ENCODE measurements around the gene RNF182. TPM values are rescaled to one million over a fixed set of nuclear protein-coding genes. Genes with fewer than 3 reads are reported as not detected.

The RNF182 gene
- total RNA-seq, 4 donors from 2014 or later, result 0.32 to 1.3 (median 0.42) TPM; not detected in 1

GRCh38 chr6:13926378-13926777, 1.6 kb downstream of the RNF182 start:
- TF ChIP-seq POLR2A (IDR thresholded peaks at IDR 0.05), result no peak
- TF ChIP-seq, protein P1, sequence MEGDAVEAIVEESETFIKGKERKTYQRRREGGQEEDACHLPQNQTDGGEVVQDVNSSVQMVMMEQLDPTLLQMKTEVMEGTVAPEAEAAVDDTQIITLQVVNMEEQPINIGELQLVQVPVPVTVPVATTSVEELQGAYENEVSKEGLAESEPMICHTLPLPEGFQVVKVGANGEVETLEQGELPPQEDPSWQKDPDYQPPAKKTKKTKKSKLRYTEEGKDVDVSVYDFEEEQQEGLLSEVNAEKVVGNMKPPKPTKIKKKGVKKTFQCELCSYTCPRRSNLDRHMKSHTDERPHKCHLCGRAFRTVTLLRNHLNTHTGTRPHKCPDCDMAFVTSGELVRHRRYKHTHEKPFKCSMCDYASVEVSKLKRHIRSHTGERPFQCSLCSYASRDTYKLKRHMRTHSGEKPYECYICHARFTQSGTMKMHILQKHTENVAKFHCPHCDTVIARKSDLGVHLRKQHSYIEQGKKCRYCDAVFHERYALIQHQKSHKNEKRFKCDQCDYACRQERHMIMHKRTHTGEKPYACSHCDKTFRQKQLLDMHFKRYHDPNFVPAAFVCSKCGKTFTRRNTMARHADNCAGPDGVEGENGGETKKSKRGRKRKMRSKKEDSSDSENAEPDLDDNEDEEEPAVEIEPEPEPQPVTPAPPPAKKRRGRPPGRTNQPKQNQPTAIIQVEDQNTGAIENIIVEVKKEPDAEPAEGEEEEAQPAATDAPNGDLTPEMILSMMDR (IDR thresholded peaks at IDR 0.05), result no peak
- no peak for DNase-seq (ENCODE audit: low spot score in 2 of 2)
- intact Hi-C loops (cut with DNase I; ENCODE audit: low total_unique reads), result no loop called here
- 82 to 86% methylated on average over 4 of the region's 4 CpGs for WGBS, 2 donors
- H3K4me3 ChIP-seq (ENCODE audit: low read depth, poor library complexity, severe bottlenecking), result no peak overlapping the region

DNA sequence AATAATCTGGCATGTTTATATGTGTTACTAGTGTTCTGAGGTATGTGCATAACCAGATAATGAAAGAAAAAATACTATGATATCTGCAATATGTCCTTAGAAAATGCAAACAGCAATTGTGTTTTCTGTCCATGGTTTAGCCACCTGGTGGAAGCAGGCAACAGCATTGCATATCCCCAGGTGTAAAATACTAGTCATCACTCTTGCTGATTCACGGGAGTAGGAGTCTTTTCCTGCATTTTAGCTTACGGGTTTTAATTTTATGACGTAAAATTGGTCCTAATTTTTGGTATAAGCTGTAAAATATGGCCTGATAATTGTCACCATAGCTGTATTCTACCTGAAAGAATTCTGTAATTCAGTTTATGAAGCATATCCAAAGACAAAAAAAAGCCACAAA, 2.5 kb downstream of the RNF182 start:
- no peak for TF ChIP-seq POLR2A (IDR thresholded peaks at IDR 0.05)
- TF ChIP-seq, protein P1 (IDR thresholded peaks at IDR 0.05), result no peak
- whole genome bisulfite sequencing, 2 donors, result 86 to 96% methylated on average over 3 of the region's 3 CpGs
- DNase-seq (ENCODE audit: low spot score in 2 of 2), result no peak
- H3K4me3 ChIP-seq (ENCODE audit: low read depth, poor library complexity, severe bottlenecking), result no peak overlapping the region
- intact Hi-C loops (cut with DNase I; ENCODE audit: low total_unique reads), result no loop called here

DNA sequence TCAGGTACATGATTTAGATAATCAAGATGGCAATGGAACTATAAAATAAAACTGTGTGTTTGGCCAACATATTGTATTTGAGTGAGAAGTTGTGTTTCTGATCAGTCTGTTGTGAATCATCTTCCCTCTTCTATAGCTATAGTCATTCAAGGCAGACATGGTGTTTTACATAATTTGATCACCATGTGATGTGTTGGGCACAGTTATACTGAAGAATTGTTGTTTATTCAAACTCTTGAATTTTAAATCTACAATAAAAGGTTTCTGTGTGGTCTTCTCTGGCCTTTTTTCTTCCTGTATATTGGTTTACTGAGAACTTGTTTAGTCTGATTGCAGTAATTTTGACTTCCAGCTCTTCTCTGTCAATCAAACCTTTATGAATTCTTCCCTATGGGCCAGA, 4.4 kb downstream of the RNF182 start:
- TF ChIP-seq, protein P1 (IDR thresholded peaks at IDR 0.05), result no peak
- TF ChIP-seq POLR2A (IDR thresholded peaks at IDR 0.05), result no peak
- no peak for DNase-seq (ENCODE audit: low spot score in 2 of 2)
- H3K4me3 ChIP-seq (ENCODE audit: low read depth, poor library complexity, severe bottlenecking), result no peak overlapping the region
- intact Hi-C loops (cut with DNase I; ENCODE audit: low total_unique reads), result no loop called here

GRCh38 chr6:13931797-13932402, 7.1 kb downstream of the RNF182 start:
- intact Hi-C loops (cut with DNase I; ENCODE audit: low total_unique reads), result no loop called here
- H3K4me3 ChIP-seq (ENCODE audit: low read depth, poor library complexity, severe bottlenecking), result no peak overlapping the region
- WGBS, 2 donors, result 91 to 100% methylated on average over 1 of the region's 1 CpG
- no peak for DNase-seq (ENCODE audit: low spot score in 2 of 2)
- TF ChIP-seq, protein P1 (IDR thresholded peaks at IDR 0.05), result no peak
- no peak for TF ChIP-seq POLR2A (IDR thresholded peaks at IDR 0.05)

GRCh38 chr6:13932785-13933184, 8.0 kb downstream of the RNF182 start:
- TF ChIP-seq, protein P1 (IDR thresholded peaks at IDR 0.05), result no peak
- TF ChIP-seq POLR2A (IDR thresholded peaks at IDR 0.05), result no peak
- 94 to 97% methylated on average over 1 of the region's 1 CpG for WGBS, 2 donors

DNA sequence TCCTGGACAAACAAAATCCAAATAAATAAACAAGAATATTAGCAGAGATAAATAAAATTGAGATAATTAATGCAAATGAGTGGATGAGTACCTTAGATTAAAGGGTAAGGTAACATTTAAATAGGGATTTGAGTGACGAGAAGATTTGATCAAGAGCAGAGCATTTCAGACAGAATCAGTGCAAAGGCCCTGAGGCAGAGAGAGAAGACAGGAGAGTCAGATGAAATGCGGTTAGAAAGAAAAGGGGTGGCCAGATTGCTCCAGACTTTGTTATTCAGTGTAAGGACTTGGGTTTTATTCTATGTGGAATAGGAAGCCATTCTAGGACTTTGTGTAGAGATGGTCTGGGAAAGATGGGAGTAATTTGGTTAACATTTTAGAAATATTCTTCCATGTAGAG, 10.0 kb downstream of the RNF182 start:
- 84 to 95% methylated on average over 2 of the region's 2 CpGs for WGBS, 2 donors
- TF ChIP-seq POLR2A (IDR thresholded peaks at IDR 0.05), result no peak
- TF ChIP-seq, protein P1 (IDR thresholded peaks at IDR 0.05), result no peak
- DNase-seq (ENCODE audit: low spot score in 2 of 2), result no peak
- intact Hi-C loops (cut with DNase I; ENCODE audit: low total_unique reads), result no loop called here
- no peak overlapping the region for H3K4me3 ChIP-seq (ENCODE audit: low read depth, poor library complexity, severe bottlenecking)

More at GRCh38 chr6:13932785-13933184, 8.0 kb downstream of the RNF182 start:
- intact Hi-C loops (cut with DNase I; ENCODE audit: low total_unique reads), result no loop called here
- DNase-seq (ENCODE audit: low spot score in 2 of 2), result no peak
- H3K4me3 ChIP-seq (ENCODE audit: low read depth, poor library complexity, severe bottlenecking), result no peak overlapping the region

All from lower leg skin (tissue), 4 donors.